Naive thymus-derived CD8-positive, alpha-beta T cell (primary cell): Measurements from ENCODE around the gene OR6C74. TPM values are rescaled to one million over a fixed set of nuclear protein-coding genes. Genes with fewer than 3 reads are reported as not detected.

Source experiments
- polyA plus RNA-seq, 3 donors: library from polyadenylated mRNA; unstranded; fragments of 300-500 nt; fragmentation: Illumina TruSeq; gene quantifications; one replicate each; pipeline ENCODE4 v1.2.3, GENCODE V29; 2021
- total RNA-seq, 8 experiments: library from RNA in 2 of 8; stranded (reverse) in 2 of 8; gene quantifications; one replicate each; pipeline ENCODE4 v1.2.3 and lab custom pipeline; 2021 to 2026

Gene OR6C74
- total and polyA plus RNA-seq, 5 experiments from 2014 or later: not detected

Other genes with a start within 250 kb of the OR6C74 start
- gene NEUROD4, start 224.6 kb upstream of the OR6C74 start, total RNA-seq: not detected
- gene NEUROD4, start 224.6 kb upstream of the OR6C74 start, polyA plus RNA-seq: not detected
- gene OR9K2, start 118.2 kb upstream of the OR6C74 start, total RNA-seq: not detected
- gene OR9K2, start 118.2 kb upstream of the OR6C74 start, polyA plus RNA-seq: not detected
- not detected for gene OR10A7, start 23.6 kb upstream of the OR6C74 start, total RNA-seq
- not detected for gene OR10A7, start 23.6 kb upstream of the OR6C74 start, polyA plus RNA-seq
- not detected for gene OR6C6, start 52.0 kb downstream of the OR6C74 start, total RNA-seq
- not detected for gene OR6C6, start 52.0 kb downstream of the OR6C74 start, polyA plus RNA-seq
- gene OR6C1, start 69.7 kb downstream of the OR6C74 start, total RNA-seq: not detected
- not detected for gene OR6C1, start 69.7 kb downstream of the OR6C74 start, polyA plus RNA-seq
- not detected for gene OR6C3, start 86.1 kb downstream of the OR6C74 start, total RNA-seq
- not detected for gene OR6C3, start 86.1 kb downstream of the OR6C74 start, polyA plus RNA-seq
- not detected for gene OR6C75, start 118.4 kb downstream of the OR6C74 start, total RNA-seq
- gene OR6C75, start 118.4 kb downstream of the OR6C74 start, polyA plus RNA-seq: not detected
- gene OR6C65, start 155.9 kb downstream of the OR6C74 start, total RNA-seq: not detected
- not detected for gene OR6C65, start 155.9 kb downstream of the OR6C74 start, polyA plus RNA-seq
- not detected for gene OR6C76, start 181.6 kb downstream of the OR6C74 start, total RNA-seq
- not detected for gene OR6C76, start 181.6 kb downstream of the OR6C74 start, polyA plus RNA-seq
- not detected for gene OR6C2, start 199.5 kb downstream of the OR6C74 start, total RNA-seq
- not detected for gene OR6C2, start 199.5 kb downstream of the OR6C74 start, polyA plus RNA-seq
- gene OR6C70, start 225.5 kb downstream of the OR6C74 start, total RNA-seq: not detected
- gene OR6C70, start 225.5 kb downstream of the OR6C74 start, polyA plus RNA-seq: not detected
- gene OR6C68, start 247.8 kb downstream of the OR6C74 start, total RNA-seq: not detected
- not detected for gene OR6C68, start 247.8 kb downstream of the OR6C74 start, polyA plus RNA-seq